ENCODE measurements around the gene NABP2. TPM values are rescaled to one million over a fixed set of nuclear protein-coding genes. Genes with fewer than 3 reads are reported as not detected.

The NABP2 gene
- total and polyA plus RNA-seq, 10 of the 15 experiments (the other 5 are each of a cell fraction or from before 2014, with no cell fraction given) = 20.7 to 97.9 (median 60.9) TPM

GRCh38 chr12:56261503-56262232 lies 37.5 kb downstream of the NABP2 start:
- CTCF ChIA-PET = interaction anchor here (0.9 to 1.6 kb wide), 3 partner anchors 17 to 202 kb away, joined by 3 to 5 read pairs (median 3); no protein-coding TSS in a partner anchor
- TF ChIP-seq, protein P1, sequence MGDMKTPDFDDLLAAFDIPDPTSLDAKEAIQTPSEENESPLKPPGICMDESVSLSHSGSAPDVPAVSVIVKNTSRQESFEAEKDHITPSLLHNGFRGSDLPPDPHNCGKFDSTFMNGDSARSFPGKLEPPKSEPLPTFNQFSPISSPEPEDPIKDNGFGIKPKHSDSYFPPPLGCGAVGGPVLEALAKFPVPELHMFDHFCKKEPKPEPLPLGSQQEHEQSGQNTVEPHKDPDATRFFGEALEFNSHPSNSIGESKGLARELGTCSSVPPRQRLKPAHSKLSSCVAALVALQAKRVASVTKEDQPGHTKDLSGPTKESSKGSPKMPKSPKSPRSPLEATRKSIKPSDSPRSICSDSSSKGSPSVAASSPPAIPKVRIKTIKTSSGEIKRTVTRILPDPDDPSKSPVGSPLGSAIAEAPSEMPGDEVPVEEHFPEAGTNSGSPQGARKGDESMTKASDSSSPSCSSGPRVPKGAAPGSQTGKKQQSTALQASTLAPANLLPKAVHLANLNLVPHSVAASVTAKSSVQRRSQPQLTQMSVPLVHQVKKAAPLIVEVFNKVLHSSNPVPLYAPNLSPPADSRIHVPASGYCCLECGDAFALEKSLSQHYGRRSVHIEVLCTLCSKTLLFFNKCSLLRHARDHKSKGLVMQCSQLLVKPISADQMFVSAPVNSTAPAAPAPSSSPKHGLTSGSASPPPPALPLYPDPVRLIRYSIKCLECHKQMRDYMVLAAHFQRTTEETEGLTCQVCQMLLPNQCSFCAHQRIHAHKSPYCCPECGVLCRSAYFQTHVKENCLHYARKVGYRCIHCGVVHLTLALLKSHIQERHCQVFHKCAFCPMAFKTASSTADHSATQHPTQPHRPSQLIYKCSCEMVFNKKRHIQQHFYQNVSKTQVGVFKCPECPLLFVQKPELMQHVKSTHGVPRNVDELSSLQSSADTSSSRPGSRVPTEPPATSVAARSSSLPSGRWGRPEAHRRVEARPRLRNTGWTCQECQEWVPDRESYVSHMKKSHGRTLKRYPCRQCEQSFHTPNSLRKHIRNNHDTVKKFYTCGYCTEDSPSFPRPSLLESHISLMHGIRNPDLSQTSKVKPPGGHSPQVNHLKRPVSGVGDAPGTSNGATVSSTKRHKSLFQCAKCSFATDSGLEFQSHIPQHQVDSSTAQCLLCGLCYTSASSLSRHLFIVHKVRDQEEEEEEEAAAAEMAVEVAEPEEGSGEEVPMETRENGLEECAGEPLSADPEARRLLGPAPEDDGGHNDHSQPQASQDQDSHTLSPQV (IDR thresholded peaks at IDR 0.05) = no peak
- TF ChIP-seq, protein P2, sequence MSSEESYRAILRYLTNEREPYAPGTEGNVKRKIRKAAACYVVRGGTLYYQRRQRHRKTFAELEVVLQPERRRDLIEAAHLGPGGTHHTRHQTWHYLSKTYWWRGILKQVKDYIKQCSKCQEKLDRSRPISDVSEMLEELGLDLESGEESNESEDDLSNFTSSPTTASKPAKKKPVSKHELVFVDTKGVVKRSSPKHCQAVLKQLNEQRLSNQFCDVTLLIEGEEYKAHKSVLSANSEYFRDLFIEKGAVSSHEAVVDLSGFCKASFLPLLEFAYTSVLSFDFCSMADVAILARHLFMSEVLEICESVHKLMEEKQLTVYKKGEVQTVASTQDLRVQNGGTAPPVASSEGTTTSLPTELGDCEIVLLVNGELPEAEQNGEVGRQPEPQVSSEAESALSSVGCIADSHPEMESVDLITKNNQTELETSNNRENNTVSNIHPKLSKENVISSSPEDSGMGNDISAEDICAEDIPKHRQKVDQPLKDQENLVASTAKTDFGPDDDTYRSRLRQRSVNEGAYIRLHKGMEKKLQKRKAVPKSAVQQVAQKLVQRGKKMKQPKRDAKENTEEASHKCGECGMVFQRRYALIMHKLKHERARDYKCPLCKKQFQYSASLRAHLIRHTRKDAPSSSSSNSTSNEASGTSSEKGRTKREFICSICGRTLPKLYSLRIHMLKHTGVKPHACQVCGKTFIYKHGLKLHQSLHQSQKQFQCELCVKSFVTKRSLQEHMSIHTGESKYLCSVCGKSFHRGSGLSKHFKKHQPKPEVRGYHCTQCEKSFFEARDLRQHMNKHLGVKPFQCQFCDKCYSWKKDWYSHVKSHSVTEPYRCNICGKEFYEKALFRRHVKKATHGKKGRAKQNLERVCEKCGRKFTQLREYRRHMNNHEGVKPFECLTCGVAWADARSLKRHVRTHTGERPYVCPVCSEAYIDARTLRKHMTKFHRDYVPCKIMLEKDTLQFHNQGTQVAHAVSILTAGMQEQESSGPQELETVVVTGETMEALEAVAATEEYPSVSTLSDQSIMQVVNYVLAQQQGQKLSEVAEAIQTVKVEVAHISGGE (CRISPR knock-in tag; IDR thresholded peaks at IDR 0.05) = no peak
- no peak for TF ChIP-seq ZNF274 (IDR thresholded peaks at IDR 0.05; ENCODE audit: insufficient read depth, insufficient read length)
- no peak for TF ChIP-seq PAX5 (IDR thresholded peaks at IDR 0.05; ENCODE audit: borderline replicate concordance, low read depth, low read length)
- no peak for TF ChIP-seq NFYA (IDR thresholded peaks at IDR 0.05; ENCODE audit: borderline replicate concordance, low read depth, low read length)
- TF ChIP-seq YY1 (IDR thresholded peaks at IDR 0.05; ENCODE audit: low read depth, low read length) = no peak
- TF ChIP-seq TBL1XR1 (IDR thresholded peaks at IDR 0.05; ENCODE audit: low read depth, low read length) = no peak
- TF ChIP-seq POLR2AphosphoS5 (IDR thresholded peaks at IDR 0.05; ENCODE audit: low read length) = no peak
- no peak for TF ChIP-seq NRF1 (conservative IDR thresholded peaks at IDR 0.05; ENCODE audit: low read depth, low read length)
- no peak for TF ChIP-seq JUND (IDR thresholded peaks at IDR 0.05; ENCODE audit: low read depth, low read length)
- no peak for TF ChIP-seq NFYB (IDR thresholded peaks at IDR 0.05; ENCODE audit: insufficient read depth, low read depth, low read length)
- TF ChIP-seq, protein P3, sequence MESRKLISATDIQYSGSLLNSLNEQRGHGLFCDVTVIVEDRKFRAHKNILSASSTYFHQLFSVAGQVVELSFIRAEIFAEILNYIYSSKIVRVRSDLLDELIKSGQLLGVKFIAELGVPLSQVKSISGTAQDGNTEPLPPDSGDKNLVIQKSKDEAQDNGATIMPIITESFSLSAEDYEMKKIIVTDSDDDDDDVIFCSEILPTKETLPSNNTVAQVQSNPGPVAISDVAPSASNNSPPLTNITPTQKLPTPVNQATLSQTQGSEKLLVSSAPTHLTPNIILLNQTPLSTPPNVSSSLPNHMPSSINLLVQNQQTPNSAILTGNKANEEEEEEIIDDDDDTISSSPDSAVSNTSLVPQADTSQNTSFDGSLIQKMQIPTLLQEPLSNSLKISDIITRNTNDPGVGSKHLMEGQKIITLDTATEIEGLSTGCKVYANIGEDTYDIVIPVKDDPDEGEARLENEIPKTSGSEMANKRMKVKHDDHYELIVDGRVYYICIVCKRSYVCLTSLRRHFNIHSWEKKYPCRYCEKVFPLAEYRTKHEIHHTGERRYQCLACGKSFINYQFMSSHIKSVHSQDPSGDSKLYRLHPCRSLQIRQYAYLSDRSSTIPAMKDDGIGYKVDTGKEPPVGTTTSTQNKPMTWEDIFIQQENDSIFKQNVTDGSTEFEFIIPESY (IDR thresholded peaks at IDR 0.05) = no peak
- TF ChIP-seq EED (IDR thresholded peaks at IDR 0.05; ENCODE audit: low read depth) = no peak
- TF ChIP-seq SMC3 (IDR thresholded peaks at IDR 0.05; ENCODE audit: borderline replicate concordance, low read length) = no peak
- no peak for TF ChIP-seq SUZ12 (IDR thresholded peaks at IDR 0.05; ENCODE audit: unreplicated experiment)

More at GRCh38 chr12:56261503-56262232, 37.5 kb downstream of the NABP2 start:
- H3K4me1 ChIP-seq (ENCODE audit: control insufficient read depth, insufficient read depth, low read length) = peaks cover 11% of the 10 kb centered on the region
- H3K4me2 ChIP-seq (ENCODE audit: control insufficient read depth, insufficient read depth) = no peak overlapping the region
- no peak overlapping the region for H3K27ac ChIP-seq (ENCODE audit: control insufficient read depth, insufficient read depth)
- ATAC-seq (no peak), DNase-seq (ENCODE audit: low read depth, low spot score) (no peak), FAIRE-seq (no peak)
- peaks cover 11% of the 10 kb centered on the region for H3K79me2 ChIP-seq (ENCODE audit: control insufficient read depth, insufficient read depth, low read length)
- intact Hi-C loops (cut with micrococcal nuclease; ENCODE audit: unreplicated experiment) (loop anchor here (10.0 kb wide), 1 partner anchor 203 kb away; the partner anchor contains the start of gene SPRYD4), in situ Hi-C loops (cut with MboI) (no loop called here)
- ChIA-PET POLR2A (interaction anchor here (1.3 kb wide), 1 partner anchor 39 kb away, joined by 3 read pairs; no protein-coding TSS in a partner anchor), RAD21 (ENCODE audit: unreplicated experiment) (no interaction called here), SMC1A (ENCODE audit: uncharacterized antibody, unreplicated experiment) (no interaction called here)
- no peaks in the 10 kb centered on the region for H3K27me3 ChIP-seq (replicated peaks in 1 of 2; ENCODE audit: control insufficient read depth in 2 of 2, insufficient read depth in 2 of 2, low read length in 1 of 2)
- WGBS (ENCODE audit: insufficient coverage, insufficient replicate concordance, low lambda C conversion rate, missing lambda C conversion rate) = 78% methylated on average over 5 of the region's 5 CpGs
- H3K4me3 ChIP-seq = no peak overlapping the region
- H3K36me3 ChIP-seq (ENCODE audit: control insufficient read depth in 2 of 2, insufficient read depth in 2 of 2, low read length in 1 of 2) = no peaks in the 10 kb centered on the region
- no TSS peak for BruUV-seq (replicated peaks)
- H3K9ac ChIP-seq (ENCODE audit: control insufficient read depth, insufficient read depth, low read length) = no peak overlapping the region
- no peaks in the 10 kb centered on the region for H4K20me1 ChIP-seq (ENCODE audit: control insufficient read depth, insufficient read depth)
- no peak overlapping the region for H2AFZ ChIP-seq (ENCODE audit: control insufficient read depth, low read depth, low read length)
- no peaks in the 10 kb centered on the region for H3K9me3 ChIP-seq (replicated peaks; ENCODE audit: control insufficient read depth, insufficient read depth, low read length)

Data from GM12878 (cell line).